Stimulated activated CD8-positive, alpha-beta memory T cell treated with anti-CD3 and anti-CD28 coated beads, Interleukin-12 subunit alpha, Interleukin-12 subunit beta, amount 100 ng/mL, for 4 hours (primary cell): ENCODE data around the gene LTBP2.
"Not testable (repeated sequence)": the region's sequence is repeated elsewhere in the genome, so short reads cannot be mapped to it uniquely, and the experiment has no call there.

Experiments
- DNase-seq: peaks from one replicate; pipeline ENCODE4 v3.0.0-alpha.2; 2020; ENCODE audit warnings: low read depth

The LTBP2 gene

GRCh38 chr14:74482571-74482970 lies 129.5 kb downstream of the LTBP2 start:
- no peak for DNase-seq

DNA sequence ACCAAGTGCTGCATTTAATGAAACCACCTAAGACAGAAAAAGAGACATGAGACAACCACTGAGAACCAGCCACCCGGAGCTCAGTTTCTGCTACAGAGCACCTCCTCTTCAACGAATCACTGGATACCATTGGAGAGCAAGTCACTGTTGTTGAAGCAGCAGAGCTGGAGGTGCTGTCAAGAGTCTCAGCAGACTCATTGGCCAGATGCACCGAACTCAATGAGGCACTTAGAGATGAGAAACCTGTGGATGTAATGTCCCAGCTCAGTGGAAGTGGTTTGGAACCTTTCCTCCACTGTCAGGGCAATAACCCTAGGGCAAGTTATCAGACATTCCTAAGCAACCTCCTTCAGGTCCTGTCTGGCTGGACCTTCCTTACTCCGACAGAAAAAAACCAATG lies 132.0 kb downstream of the LTBP2 start:
- DNase-seq, result no peak

DNA sequence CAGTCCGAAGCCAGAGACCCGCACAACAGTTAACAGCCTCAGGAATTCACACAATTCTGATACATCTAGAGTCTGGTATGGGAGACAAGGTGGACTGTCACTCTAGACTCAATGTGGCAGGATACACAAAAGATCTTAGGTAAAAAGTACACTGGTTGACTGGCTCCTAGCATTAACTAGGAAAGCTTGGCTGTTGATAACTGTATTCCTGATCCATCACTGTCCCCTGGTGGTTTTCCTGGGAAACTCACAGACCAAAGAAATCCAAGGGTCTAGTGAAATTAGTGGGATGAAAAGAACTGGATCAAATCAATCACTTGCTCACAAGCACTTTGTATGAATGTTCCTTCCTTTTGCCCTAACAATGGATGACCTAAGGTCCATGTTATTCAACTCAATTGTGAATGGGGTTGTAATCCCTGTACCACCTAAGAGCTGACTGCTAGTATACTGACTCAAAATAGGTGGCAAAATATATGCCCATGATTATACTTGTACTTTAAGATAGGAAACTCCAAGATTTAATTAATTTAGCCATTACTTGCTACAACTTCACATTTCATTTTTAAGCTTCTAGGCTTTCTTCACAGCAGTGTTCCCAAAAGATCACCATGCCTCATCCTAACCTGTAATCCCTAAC lies 132.9 kb downstream of the LTBP2 start:
- no peak for DNase-seq

DNA sequence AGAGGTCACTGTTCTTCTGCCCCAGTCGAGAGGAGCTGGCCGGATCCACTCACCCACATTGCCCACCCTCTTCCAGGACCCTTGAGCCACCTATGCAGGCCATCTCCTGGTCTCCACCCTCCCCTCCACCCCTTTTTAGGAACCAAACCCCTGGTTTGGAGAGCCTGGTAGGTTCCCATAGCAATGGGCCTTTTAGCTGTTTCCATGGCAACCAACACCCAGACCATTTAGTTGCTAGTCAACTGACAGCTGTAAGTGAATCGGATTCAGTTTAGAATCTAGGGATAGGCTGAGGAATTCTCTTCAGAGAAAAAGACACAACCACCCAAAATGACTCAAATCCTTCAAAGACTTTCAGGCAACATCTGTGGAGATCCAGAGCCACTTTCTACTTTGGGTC lies 135.4 kb downstream of the LTBP2 start:
- DNase-seq, result no peak

GRCh38 chr14:74476107-74476506 lies 135.9 kb downstream of the LTBP2 start:
- DNase-seq, result no peak

- DNase-seq, result no peak
Measured at GRCh38 chr14:74475678-74476077, 136.4 kb downstream of the LTBP2 start.

DNA sequence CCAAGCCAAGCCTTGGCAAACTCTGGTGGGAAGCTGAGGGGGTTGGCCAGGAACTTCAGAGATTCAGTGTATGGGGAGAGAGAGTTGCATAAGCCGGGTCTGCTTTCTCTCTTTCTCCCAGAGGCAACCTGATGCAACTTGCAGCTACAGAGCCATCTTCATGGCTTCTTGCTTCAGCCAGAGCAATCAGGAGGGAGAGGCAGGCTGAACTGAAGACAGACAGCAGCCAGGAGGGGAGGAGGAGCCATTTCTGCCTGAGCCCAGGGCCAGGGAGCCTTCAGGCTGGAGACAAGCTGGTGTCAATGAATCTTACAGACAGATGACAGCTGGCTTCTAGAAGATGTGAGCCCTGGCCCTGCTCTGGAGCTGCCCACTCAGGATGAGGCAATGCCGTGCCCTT lies 137.7 kb downstream of the LTBP2 start:
- no peak for DNase-seq

GRCh38 chr14:74472601-74473000 lies 139.4 kb downstream of the LTBP2 start:
- no peak for DNase-seq

DNA sequence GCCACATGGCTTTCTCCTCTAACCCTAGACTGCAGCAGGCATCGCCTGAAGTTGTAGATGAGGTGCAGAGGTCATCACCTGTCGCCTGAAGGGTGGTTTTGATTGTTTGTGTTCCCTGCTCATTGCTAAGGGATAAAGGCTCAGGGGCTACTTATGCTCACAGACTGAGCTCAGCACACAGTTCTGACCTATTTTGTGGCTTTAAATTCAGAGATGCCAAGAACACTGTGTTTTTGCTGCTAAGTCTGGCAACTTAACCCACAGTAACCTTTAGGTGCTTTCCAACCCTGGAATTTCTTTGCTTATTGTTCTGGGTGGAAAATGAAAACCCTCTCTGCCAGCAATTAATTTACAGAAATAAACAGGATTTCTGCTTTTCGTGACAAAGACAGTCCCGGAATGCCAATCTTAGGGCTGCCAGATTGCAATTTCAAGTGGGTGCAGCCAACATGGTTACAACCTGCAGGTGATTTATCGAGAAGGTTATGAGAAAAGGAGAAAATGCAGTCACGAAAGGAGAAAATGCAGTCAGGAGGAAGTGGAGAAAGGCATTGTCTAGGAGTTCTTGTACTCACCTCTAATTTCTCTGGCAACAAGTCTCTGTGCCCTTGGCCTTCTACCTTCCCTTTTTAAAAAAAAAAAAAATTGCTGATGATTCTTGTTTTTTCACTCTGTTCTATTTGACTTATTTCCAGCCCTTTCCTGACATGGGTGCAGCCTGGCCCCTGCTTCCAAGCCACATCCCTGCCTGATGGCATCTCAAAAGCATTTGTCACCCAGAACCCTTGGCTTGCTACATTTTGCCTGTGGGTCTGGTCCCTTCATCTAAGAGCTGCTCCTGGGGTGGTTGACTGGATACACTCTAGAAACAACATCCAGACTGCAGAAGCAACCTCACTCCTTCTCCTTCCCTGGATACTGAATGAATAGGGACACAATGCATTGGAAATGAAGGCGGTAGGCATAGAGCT lies 142.2 kb downstream of the LTBP2 start:
- no peak for DNase-seq

- no peak for DNase-seq
Measured at GRCh38 chr14:74468513-74468912, 143.5 kb downstream of the LTBP2 start.

DNA sequence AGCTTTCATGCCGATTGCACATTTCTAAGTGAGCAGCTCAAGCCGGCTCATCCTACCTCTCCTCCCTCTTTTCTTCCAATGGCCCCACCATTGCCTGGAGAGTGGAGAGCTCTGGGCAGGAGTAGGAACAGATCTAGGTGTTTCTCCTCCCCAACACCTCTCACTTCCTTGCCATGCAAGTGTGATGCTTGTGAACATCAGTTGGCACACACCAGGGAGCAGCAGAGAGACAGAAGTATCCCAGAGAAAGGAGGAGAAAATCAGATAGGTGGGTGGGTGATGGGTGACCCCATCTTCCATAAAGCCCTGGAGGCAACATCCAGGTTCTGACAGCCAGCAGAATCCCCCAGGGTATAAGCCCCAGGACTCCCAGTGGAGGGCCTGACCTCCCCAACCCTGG lies 146.7 kb downstream of the LTBP2 start:
- DNase-seq, result no peak

DNA sequence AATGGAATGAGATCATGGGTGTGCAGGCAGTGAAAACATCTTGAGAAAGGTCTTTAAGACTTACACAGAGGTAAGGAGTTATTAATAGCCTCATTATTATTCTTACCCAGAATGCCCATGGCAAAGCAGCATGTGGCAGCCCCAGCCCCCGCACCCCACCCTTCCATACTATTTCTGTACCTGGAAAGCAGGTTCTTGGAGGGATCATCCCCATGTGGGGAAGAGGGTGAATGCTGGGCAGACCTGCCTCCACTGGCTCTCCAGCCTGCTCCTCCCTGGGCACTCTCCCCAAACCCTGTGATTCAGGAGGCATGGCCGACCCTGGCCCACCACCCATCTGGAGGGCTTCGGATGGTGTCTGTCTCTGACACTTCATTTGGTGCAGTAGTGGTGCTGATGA lies 147.3 kb downstream of the LTBP2 start:
- no peak for DNase-seq

DNA sequence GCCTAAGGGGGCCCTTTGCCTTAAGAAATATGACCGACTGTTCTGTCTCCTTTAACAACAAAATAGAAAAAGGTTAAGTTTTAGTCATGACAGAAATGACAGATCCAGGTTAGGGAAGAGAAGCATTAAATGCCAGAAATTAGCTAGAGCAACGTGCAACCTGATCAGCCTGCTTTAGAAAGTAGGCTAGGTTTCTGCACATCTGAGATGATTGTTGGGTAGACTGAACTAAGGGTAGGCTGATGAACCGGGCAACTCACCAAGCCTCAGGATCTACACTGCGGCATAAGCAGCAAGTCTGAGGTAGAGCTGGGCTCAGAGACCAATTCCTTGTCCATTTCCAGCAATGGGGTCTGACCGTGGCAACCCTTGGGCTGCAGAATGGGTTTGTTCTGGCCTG lies 148.3 kb downstream of the LTBP2 start:
- no peak for DNase-seq

- DNase-seq, result no peak
Measured at GRCh38 chr14:74462993-74463392, 149.0 kb downstream of the LTBP2 start.

- no peak for DNase-seq
Measured at GRCh38 chr14:74459976-74460375, 152.1 kb downstream of the LTBP2 start.

GRCh38 chr14:74459289-74459946 lies 152.6 kb downstream of the LTBP2 start:
- DNase-seq, result no peak

- no peak for DNase-seq
Measured at GRCh38 chr14:74457565-74457895, 154.5 kb downstream of the LTBP2 start.

DNA sequence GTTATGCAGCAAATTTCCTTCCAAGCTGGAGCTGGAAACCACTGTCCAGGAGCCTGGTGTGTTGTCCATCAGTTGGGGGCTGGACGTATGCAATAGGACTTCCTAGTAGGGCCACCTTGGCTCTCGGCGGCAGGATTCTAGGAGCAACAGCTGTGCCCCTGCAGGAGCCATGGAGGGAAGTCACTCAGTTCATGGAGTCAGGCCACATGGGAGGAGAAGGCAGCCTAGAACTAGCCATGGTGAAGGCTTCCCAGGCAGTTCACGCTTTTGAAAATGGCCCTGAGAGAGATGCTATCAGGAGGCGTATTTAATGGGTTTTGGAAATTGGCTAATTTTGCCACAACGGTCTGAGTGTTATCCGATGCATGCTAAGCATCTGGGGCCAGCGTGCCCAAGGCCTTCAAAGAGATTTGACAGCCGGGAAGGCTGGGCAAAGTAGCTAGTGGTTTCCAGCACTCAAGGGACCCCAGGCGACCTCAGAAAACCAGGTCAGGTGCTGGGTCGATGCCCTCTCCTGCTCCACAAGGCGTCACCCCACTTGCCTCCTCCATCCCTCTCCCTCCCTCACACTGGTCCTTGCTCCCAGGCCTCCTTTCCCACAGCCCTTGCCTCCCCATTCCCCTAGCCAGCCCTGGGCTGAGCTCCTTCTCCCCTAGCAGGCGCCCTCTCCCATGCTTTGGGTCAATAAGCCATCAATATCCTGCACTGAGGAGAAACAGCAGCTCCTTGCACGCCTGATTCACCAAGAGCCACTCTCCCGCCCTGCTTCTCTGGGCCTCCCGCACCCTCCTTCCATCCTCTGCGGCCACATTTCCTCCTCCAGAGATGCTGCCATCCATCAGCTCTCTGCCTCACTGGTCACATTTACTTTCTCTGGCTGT lies 155.1 kb downstream of the LTBP2 start:
- DNase-seq, result no peak

DNA sequence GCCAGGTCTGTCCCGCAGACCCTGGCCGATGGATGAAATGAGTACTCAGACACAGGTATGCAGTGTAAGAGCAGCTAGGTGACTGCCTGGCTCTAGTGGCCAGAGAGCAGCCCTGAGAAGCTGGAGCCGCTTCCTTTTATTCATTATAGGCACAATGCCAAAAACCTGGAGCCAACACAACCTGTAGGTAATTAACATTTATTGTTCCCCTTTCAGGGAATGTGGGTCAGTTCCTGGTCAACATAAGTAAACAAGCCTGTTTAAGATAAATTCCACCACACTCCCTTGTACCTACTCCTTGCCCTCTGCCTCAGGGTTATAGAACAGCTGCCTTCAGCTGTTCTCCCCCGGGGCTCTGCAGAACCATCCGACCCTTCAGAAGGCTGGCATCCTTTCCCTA lies 157.6 kb downstream of the LTBP2 start:
- DNase-seq, result not testable (repeated sequence)
